A549 (cell line): ENCODE data around the gene APLP2.

ENCODE experiments used
- CHD2 ChIP-seq: fragments of 150-350 bp; IDR thresholded peaks from 2 replicates; pipeline ENCODE4 v1.6.1; 2014; ENCODE audit warnings: low read length; ENCODE audit not compliant: partially characterized antibody
- CTCF ChIP-seq: fragments of >200 bp; sonication (Bioruptor Twin); formaldehyde crosslinking; IDR thresholded peaks from 3 replicates; pipeline ENCODE4 v1.5.1; 2016
- EP300 ChIP-seq, 2 experiments: fragments of >200 bp; sonication (Bioruptor Twin); formaldehyde crosslinking; IDR thresholded peaks; 2 replicates in 1 of 2; 3 replicates in 1 of 2; pipeline ENCODE4 v1.6.1; 2016 to 2017
- ESRRA ChIP-seq: fragments of 150-350 bp; IDR thresholded peaks from 2 replicates; pipeline ENCODE4 v1.6.1; 2014; ENCODE audit warnings: mild to moderate bottlenecking, low read length, borderline replicate concordance
- HOXA7 ChIP-seq: fragments of 250-450 bp; sonication (Bioruptor Pico); IDR thresholded peaks from 2 replicates; pipeline ENCODE4 v1.5.0; 2020; ENCODE audit warnings: mild to moderate bottlenecking, moderate library complexity
- MAZ ChIP-seq: fragments of 150-350 bp; IDR thresholded peaks from 2 replicates; pipeline ENCODE4 v1.6.1; 2014; ENCODE audit warnings: antibody characterized with exemption, low read depth, low read length, borderline replicate concordance
- NFE2L2 ChIP-seq: fragments of 150-350 bp; conservative IDR thresholded peaks from 2 replicates; pipeline ENCODE4 v1.6.1; 2014; ENCODE audit warnings: low read length
- POLR2A ChIP-seq: IDR thresholded peaks from 2 replicates; pipeline ENCODE4 v1.6.1; 2012; ENCODE audit warnings: mild to moderate bottlenecking, low read length
- RARB ChIP-seq: fragments of 250-450 bp; sonication (Bioruptor Pico); IDR thresholded peaks from 2 replicates; pipeline ENCODE4 v1.8.0; 2021; ENCODE audit warnings: mild to moderate bottlenecking, moderate library complexity
- SMC3 ChIP-seq: fragments of >200 bp; sonication (Bioruptor Twin); formaldehyde crosslinking; IDR thresholded peaks from 3 replicates; pipeline ENCODE4 v1.6.1; 2018; ENCODE audit warnings: inconsistent platforms

GRCh38 chr11:130146796-130147195 lies 77.1 kb downstream of the APLP2 start:
- TF ChIP-seq CTCF (no peak), SMC3 (no peak), HOXA7 (CRISPR knock-in tag) (no peak), ESRRA (no peak), EP300 (IDR thresholded peaks at IDR 0.05) (no peak), POLR2A (no peak), CHD2 (no peak), RARB (CRISPR knock-in tag) (no peak), MAZ (no peak), NFE2L2 (no peak)
